Peyer's patch (tissue), 4 donors: ENCODE results near the gene ACOT13.

ENCODE experiments used
- CTCF ChIP-seq, 6 experiments: fragments of 450-650 bp in 4 of 6; fragments of 200-600 bp in 2 of 6; sonication (generic) in 1 of 6; IDR thresholded peaks; one replicate each; pipeline ENCODE4 v1.5.1; 2017 to 2019; ENCODE audit warnings: antibody characterized with exemption in 6 of 6, mild to moderate bottlenecking in 3 of 6, moderate library complexity in 1 of 6
- POLR2A ChIP-seq, 2 donors: fragments of 450-650 bp; IDR thresholded peaks; one replicate each; pipeline ENCODE4 v1.5.1; 2017; ENCODE audit warnings: antibody characterized with exemption in 2 of 2, mild to moderate bottlenecking in 2 of 2, moderate library complexity in 2 of 2

- TF ChIP-seq CTCF (IDR thresholded peaks at IDR 0.05), result no peak
- no peak for TF ChIP-seq POLR2A (IDR thresholded peaks at IDR 0.05)
Observed at GRCh38 chr6:24738741-24739140, 71.9 kb downstream of the ACOT13 start.
